SK-N-SH (cell line): ENCODE data around the gene PKN1. TPM values are rescaled to one million over a fixed set of nuclear protein-coding genes. Genes with fewer than 3 reads are reported as not detected.

Experiments used
- CTCF ChIA-PET: fragments of 300-600, 350-600 bp; formaldehyde crosslinking; extraction: SDS; loops from one replicate; lab custom pipeline; 2021; lab: Yijun Ruan, JAX
- POLR2A ChIA-PET: fragments of 350-600 bp; sonication (Branson Sonifier 250); formaldehyde crosslinking; extraction: SDS; loops from one replicate; lab custom pipeline; 2020; ENCODE audit warnings: antibody characterized with exemption, inconsistent platforms; lab: Yijun Ruan, JAX
- DNase-seq: peaks from one replicate; pipeline ENCODE4 v3.0.0; 2012
- H2AFZ ChIP-seq: fragments of 200-600 bp; sonication (generic); 2 replicates; pipeline ENCODE4 v1.8.1; 2016; ENCODE audit warnings: antibody characterized with exemption, mild to moderate bottlenecking, low read depth
- H3F3A ChIP-seq: fragments of 200-600 bp; sonication (generic); replicated peaks from 2 replicates; pipeline ENCODE3; 2016; ENCODE audit warnings: antibody characterized with exemption, mild to moderate bottlenecking; ENCODE audit not compliant: insufficient read depth
- H3K27ac ChIP-seq, 2 experiments: fragments of 200-500 bp in 1 of 2; fragments of 200-600 bp in 1 of 2; sonication (Bioruptor generic) in 1 of 2; sonication (generic), shearing (Covaris generic) in 1 of 2; 2 replicates each; pipeline versions ENCODE4 v1.5.1 to v1.6.1; 2014 to 2016; ENCODE audit warnings: low read depth in 2 of 2, inconsistent platforms in 1 of 2, low read length in 1 of 2, mild to moderate bottlenecking in 1 of 2, mixed read lengths in 1 of 2
- H3K27me3 ChIP-seq: fragments of 200-600 bp; sonication (generic), shearing (Covaris generic); 2 replicates; pipeline ENCODE4 v1.6.1; 2016; ENCODE audit warnings: mixed run types; ENCODE audit not compliant: insufficient read depth
- H3K36me3 ChIP-seq, 2 experiments: fragments of 200-500 bp in 1 of 2; fragments of 200-600 bp in 1 of 2; sonication (Bioruptor generic) in 1 of 2; sonication (generic) in 1 of 2; replicated peaks in 1 of 2; 2 replicates each; pipeline versions ENCODE3 to v1.5.1; 2014 to 2016; ENCODE audit warnings: low read length in 1 of 2, mild to moderate bottlenecking in 1 of 2; ENCODE audit not compliant: insufficient read depth in 2 of 2, control insufficient read depth in 1 of 2
- H3K4me1 ChIP-seq, 2 experiments: fragments of 200-500 bp in 1 of 2; fragments of 200-600 bp in 1 of 2; sonication (Bioruptor generic) in 1 of 2; sonication (generic), shearing (Covaris generic) in 1 of 2; 2 replicates each; pipeline versions ENCODE4 v1.5.1 to v1.6.1; 2014 to 2016; ENCODE audit warnings: low read depth in 1 of 2, low read length in 1 of 2, mixed run types in 1 of 2; ENCODE audit not compliant: insufficient read depth in 2 of 2, control insufficient read depth in 1 of 2
- H3K4me2 ChIP-seq: fragments of 200-600 bp; sonication (generic), shearing (Covaris generic); 2 replicates; pipeline ENCODE4 v1.6.1; 2017; ENCODE audit warnings: mixed run types
- H3K4me3 ChIP-seq, 2 experiments: fragments of 200-500 bp in 1 of 2; fragments of 200-600 bp in 1 of 2; sonication (Bioruptor generic) in 1 of 2; sonication (generic), shearing (Covaris generic) in 1 of 2; 2 replicates each; pipeline versions ENCODE4 v1.5.1 to v1.8.1; 2014 to 2016; ENCODE audit warnings: low read depth in 2 of 2, inconsistent platforms in 1 of 2, low read length in 1 of 2, mild to moderate bottlenecking in 1 of 2, mixed read lengths in 1 of 2, moderate library complexity in 1 of 2
- H3K79me2 ChIP-seq: fragments of 200-600 bp; sonication (generic); 2 replicates; pipeline ENCODE4 v1.8.1; 2017; ENCODE audit warnings: mild to moderate bottlenecking; ENCODE audit not compliant: insufficient read depth
- H3K9ac ChIP-seq: fragments of 200-600 bp; sonication (generic); 2 replicates; pipeline ENCODE4 v1.6.1; 2017; ENCODE audit warnings: mixed run types
- H3K9me2 ChIP-seq: fragments of 200-600 bp; sonication (generic); 2 replicates; pipeline ENCODE4 v1.6.1; 2017; ENCODE audit warnings: mixed run types
- H3K9me3 ChIP-seq: fragments of 200-600 bp; sonication (generic); 2 replicates; pipeline ENCODE4 v1.6.1; 2017; ENCODE audit warnings: mixed run types, mild to moderate bottlenecking, moderate library complexity
- H4K20me1 ChIP-seq: fragments of 200-600 bp; sonication (generic); 2 replicates; pipeline ENCODE4 v1.6.1; 2017; ENCODE audit warnings: mild to moderate bottlenecking, mixed run types; ENCODE audit not compliant: insufficient read depth
- CHD2 ChIP-seq: fragments of 150-350 bp; IDR thresholded peaks from 2 replicates; pipeline ENCODE4 v1.6.1; 2018; ENCODE audit warnings: low read length; ENCODE audit not compliant: partially characterized antibody
- CTCF ChIP-seq: fragments of 200-600 bp; sonication (generic); IDR thresholded peaks from 2 replicates; pipeline ENCODE4 v1.6.1; 2017; ENCODE audit warnings: antibody characterized with exemption, mild to moderate bottlenecking, moderate library complexity
- ELF1 ChIP-seq: IDR thresholded peaks from 2 replicates; pipeline ENCODE4 v1.4.0; 2012
- EP300 ChIP-seq, 2 experiments: IDR thresholded peaks; 2 replicates each; pipeline versions ENCODE4 v1.4.0 to v1.6.1; 2012; ENCODE audit warnings: borderline replicate concordance in 1 of 2, low read depth in 1 of 2, low read length in 1 of 2
- FOSL2 ChIP-seq: IDR thresholded peaks from 2 replicates; pipeline ENCODE4 v1.4.0; 2012; ENCODE audit warnings: low read depth, mild to moderate bottlenecking, moderate library complexity, borderline replicate concordance
- FOXJ3 ChIP-seq: sonication (generic); formaldehyde crosslinking; IDR thresholded peaks from 2 replicates; pipeline ENCODE4 v1.5.1; 2020; ENCODE audit warnings: mild to moderate bottlenecking, missing genetic modification reagents
- FOXM1 ChIP-seq: IDR thresholded peaks from 2 replicates; pipeline ENCODE4 v1.4.0; 2012; ENCODE audit warnings: low read depth, mild to moderate bottlenecking
- GATA2 ChIP-seq: sonication (generic); formaldehyde crosslinking; IDR thresholded peaks from 2 replicates; pipeline ENCODE4 v1.5.0; 2020; ENCODE audit warnings: mild to moderate bottlenecking, missing genetic modification reagents
- IRF3 ChIP-seq: fragments of 150-350 bp; IDR thresholded peaks from 2 replicates; pipeline ENCODE4 v1.6.1; 2016; ENCODE audit warnings: mild to moderate bottlenecking, low read depth, low read length
- MAX ChIP-seq: IDR thresholded peaks from 2 replicates; pipeline ENCODE4 v1.4.0; 2012; ENCODE audit warnings: low read depth
- MXI1 ChIP-seq: IDR thresholded peaks from 2 replicates; pipeline ENCODE4 v1.6.1; 2012; ENCODE audit warnings: mild to moderate bottlenecking, low read depth, low read length, improper control_type of control experiment
- POLR2AphosphoS5 ChIP-seq: IDR thresholded peaks from 2 replicates; pipeline ENCODE4 v1.6.1; 2012; ENCODE audit warnings: low read depth, low read length
- RCOR1 ChIP-seq: fragments of 150-350 bp; IDR thresholded peaks from 2 replicates; pipeline ENCODE4 v1.6.1; 2017; ENCODE audit warnings: antibody characterized with exemption, low read length
- SIN3A ChIP-seq: IDR thresholded peaks from 2 replicates; pipeline ENCODE4 v1.6.1; 2012; ENCODE audit warnings: low read depth, mild to moderate bottlenecking, low read length, moderate library complexity, borderline replicate concordance
- TAF1 ChIP-seq: IDR thresholded peaks from 2 replicates; pipeline ENCODE4 v1.6.1; 2012; ENCODE audit warnings: low read depth, mild to moderate bottlenecking, low read length, moderate library complexity, borderline replicate concordance
- USF1 ChIP-seq: IDR thresholded peaks from 2 replicates; pipeline ENCODE4 v1.4.0; 2012; ENCODE audit warnings: low read depth, borderline replicate concordance
- USF2 ChIP-seq: fragments of 150-350 bp; IDR thresholded peaks from 2 replicates; pipeline ENCODE4 v1.6.1; 2017; ENCODE audit warnings: antibody characterized with exemption, low read length, low read depth, borderline replicate concordance
- ZBTB33 ChIP-seq: IDR thresholded peaks from 2 replicates; pipeline ENCODE4 v1.4.0; 2012; ENCODE audit warnings: low read depth, borderline replicate concordance
- WGBS: methylation state at CpG from one replicate; pipeline ENCODE4 v1.1.6; 2017; ENCODE audit warnings: low lambda C conversion rate; 5-methylcytosine and 5-hydroxymethylcytosine counted together
- polyA plus RNA-seq, 3 experiments: library from polyadenylated mRNA; depleted of rRNA; stranded (reverse); fragments of >200 nt; gene quantifications; 2 replicates each; pipeline ENCODE4 v1.2.3, GENCODE V29; 2012

PKN1 gene
- polyA plus RNA-seq, 1 of the 3 experiments (the other 2 are of a cell fraction), result 99.6 TPM

- H3K9me2 ChIP-seq, result no peaks in the 10 kb centered on the region
- H3K9ac ChIP-seq, result no peak overlapping the region
- H3K4me3 ChIP-seq, result no peak overlapping the region
- H3K27ac ChIP-seq, result no peak overlapping the region
- H4K20me1 ChIP-seq, result no peaks in the 10 kb centered on the region
- peaks cover 16% of the 10 kb centered on the region for H3K79me2 ChIP-seq
- no peak overlapping the region for H2AFZ ChIP-seq
- H3K36me3 ChIP-seq, result no peaks in the 10 kb centered on the region
- no peaks in the 10 kb centered on the region for H3K27me3 ChIP-seq
- 71% methylated on average over 4 of the region's 4 CpGs for WGBS
- no peaks in the 10 kb centered on the region for H3K9me3 ChIP-seq
- ChIA-PET CTCF (interaction anchor here (0.9 to 1.7 kb wide), 3 partner anchors 9 to 281 kb away, joined by 3 to 6 read pairs (median 3); partner anchors contain the start of gene DDX39A), POLR2A (no interaction called here)
- peaks cover 0 to under 1% of the 10 kb centered on the region in 2 experiments; a peak in 1 of 4 replicates for H3K4me1 ChIP-seq
- TF ChIP-seq MAX (no peak), CHD2 (no peak), FOSL2 (no peak), SIN3A (no peak), IRF3 (no peak)
- peaks cover 1% of the 10 kb centered on the region for H3F3A ChIP-seq
- no peak overlapping the region for H3K4me2 ChIP-seq
- no peak for DNase-seq
Measured at GRCh38 chr19:14428882-14429416, 4.2 kb upstream of the PKN1 start.

GRCh38 chr19:14430712-14431111 is 2.4 kb upstream of the PKN1 start:
- Histone ChIP-seq H3K9ac (no peak overlapping the region), H2AFZ (no peak overlapping the region), H3K36me3 (no peaks in the 10 kb centered on the region), H4K20me1 (peaks cover 5% of the 10 kb centered on the region; the same call in 1 of the 2 replicates), H3K27ac (no peak overlapping the region), H3F3A (peaks cover 13% of the 10 kb centered on the region), H3K4me2 (no peak overlapping the region), H3K9me2 (no peaks in the 10 kb centered on the region), H3K27me3 (no peaks in the 10 kb centered on the region), H3K79me2 (peaks cover 33% of the 10 kb centered on the region), H3K4me3 (no peak overlapping the region), H3K9me3 (no peaks in the 10 kb centered on the region), H3K4me1 (peaks cover 6 to 15% of the 10 kb centered on the region in 2 experiments; a peak in 3 of 4 replicates)
- DNase-seq, result no peak
- WGBS, result 73% methylated on average over 3 of the region's 3 CpGs
- POLR2A ChIA-PET, result no interaction called here
- CTCF ChIA-PET, result interaction anchor here (0.8 to 1.5 kb wide), 2 partner anchors 25 to 41 kb away, joined by 3 to 4 read pairs; no protein-coding TSS in a partner anchor
- TF ChIP-seq GATA2 (CRISPR knock-in tag), result no peak
- TF ChIP-seq FOXM1, result no peak
- TF ChIP-seq MXI1, result no peak
- TF ChIP-seq FOXJ3 (CRISPR knock-in tag), result no peak
- TF ChIP-seq EP300 (IDR thresholded peaks at IDR 0.05; ENCODE audit: borderline replicate concordance in 1 of 2, low read depth in 1 of 2, low read length in 1 of 2), result no peak
- no peak for TF ChIP-seq TAF1
- no peak for TF ChIP-seq ZBTB33
- no peak for TF ChIP-seq USF2
- TF ChIP-seq RCOR1, result no peak
- no peak for TF ChIP-seq POLR2AphosphoS5
- TF ChIP-seq ELF1, result no peak
- no peak for TF ChIP-seq USF1
- no peak for TF ChIP-seq CTCF
